AG10803 (cell line): ENCODE data around the gene CHST1.

Source experiments
- DNase-seq: peaks from one replicate; pipeline ENCODE4 v3.0.0; 2010; ENCODE audit warnings: low read depth
- H3K4me3 ChIP-seq: 2 replicates; pipeline ENCODE4 v1.5.1; 2011; ENCODE audit warnings: mild to moderate bottlenecking, low read length, control low read depth
- TF ChIP-seq, protein P1 (sequence below): conservative IDR thresholded peaks from 2 replicates; pipeline ENCODE4 v1.5.1; 2011; ENCODE audit warnings: mild to moderate bottlenecking, low read length, control low read depth, inconsistent platforms

CHST1 gene

DNA sequence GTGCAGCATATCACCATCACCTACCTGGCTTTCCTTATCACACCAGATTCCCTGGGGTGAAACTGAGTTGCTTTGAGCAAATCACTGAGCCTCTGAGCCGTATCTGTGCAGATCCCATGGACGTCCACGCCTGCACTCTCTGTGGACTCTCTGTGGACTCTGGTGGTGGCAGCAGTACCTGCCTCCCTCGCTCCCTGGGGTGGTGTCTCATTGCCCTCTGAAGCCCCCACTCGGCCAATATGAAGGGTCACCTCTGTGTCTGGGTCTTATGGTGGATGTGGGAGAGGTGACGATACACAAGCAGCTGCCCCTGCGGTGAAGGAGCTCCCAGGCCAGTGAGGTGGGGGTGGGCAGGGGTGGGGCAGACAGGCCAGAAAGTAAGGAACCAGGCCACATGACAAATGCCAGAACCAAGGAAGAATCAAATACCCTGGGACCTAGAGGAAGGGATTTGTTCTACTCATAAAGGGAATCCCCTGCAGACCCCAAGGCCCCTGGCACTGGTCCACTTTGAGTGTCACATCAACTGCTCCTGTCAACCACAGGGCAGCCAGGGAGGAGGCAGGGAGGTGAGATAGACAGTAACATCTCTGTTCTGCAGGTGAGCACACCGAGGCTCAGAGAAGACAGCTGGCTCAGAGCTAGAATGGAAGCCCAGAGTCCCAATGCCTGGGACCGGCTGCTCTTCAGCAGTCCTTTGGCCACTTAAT is 9.2 kb upstream of the CHST1 start:
- TF ChIP-seq, protein P1, sequence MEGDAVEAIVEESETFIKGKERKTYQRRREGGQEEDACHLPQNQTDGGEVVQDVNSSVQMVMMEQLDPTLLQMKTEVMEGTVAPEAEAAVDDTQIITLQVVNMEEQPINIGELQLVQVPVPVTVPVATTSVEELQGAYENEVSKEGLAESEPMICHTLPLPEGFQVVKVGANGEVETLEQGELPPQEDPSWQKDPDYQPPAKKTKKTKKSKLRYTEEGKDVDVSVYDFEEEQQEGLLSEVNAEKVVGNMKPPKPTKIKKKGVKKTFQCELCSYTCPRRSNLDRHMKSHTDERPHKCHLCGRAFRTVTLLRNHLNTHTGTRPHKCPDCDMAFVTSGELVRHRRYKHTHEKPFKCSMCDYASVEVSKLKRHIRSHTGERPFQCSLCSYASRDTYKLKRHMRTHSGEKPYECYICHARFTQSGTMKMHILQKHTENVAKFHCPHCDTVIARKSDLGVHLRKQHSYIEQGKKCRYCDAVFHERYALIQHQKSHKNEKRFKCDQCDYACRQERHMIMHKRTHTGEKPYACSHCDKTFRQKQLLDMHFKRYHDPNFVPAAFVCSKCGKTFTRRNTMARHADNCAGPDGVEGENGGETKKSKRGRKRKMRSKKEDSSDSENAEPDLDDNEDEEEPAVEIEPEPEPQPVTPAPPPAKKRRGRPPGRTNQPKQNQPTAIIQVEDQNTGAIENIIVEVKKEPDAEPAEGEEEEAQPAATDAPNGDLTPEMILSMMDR: no peak
- no peak overlapping the region for H3K4me3 ChIP-seq
- DNase-seq: no peak

DNA sequence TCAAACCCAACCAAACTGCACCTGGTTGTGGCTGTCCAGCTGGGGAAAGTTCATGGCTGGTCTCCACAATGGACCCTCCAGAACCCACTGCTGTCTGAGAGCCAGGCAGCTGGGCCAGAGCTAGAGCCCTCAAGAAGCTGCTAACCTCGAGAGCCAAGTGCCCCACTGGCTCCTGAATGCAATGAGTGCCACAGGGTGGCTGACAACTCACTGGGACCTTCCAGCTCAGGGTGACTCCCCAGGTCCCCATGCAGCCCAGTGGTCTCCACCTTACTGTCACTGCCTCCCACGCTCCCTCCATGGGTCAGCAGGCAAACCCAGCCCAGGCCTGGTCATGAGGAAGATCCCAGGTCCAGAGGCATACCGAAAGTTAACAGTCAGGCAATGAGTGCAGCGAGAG is 8.0 kb upstream of the CHST1 start:
- TF ChIP-seq, protein P1: no peak
- no peak overlapping the region for H3K4me3 ChIP-seq
- no peak for DNase-seq

DNA sequence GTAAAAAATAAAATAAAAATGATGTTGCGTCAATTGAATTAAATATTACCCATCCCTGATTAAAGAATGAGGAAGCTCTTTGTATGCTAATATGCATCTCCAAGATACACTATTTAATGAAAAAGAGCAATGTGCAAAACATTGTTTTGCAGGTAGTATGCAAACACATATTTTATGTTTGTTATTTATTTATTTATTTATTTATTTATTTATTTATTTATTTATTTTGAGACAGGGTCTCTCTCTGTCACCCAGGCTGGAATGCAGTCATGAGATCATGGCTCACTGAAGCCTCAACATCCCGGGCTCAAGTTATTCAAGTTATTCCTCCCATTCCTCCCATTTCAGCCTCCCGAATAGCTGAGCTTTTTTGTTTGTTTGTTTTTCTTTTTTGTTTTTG is 7.2 kb upstream of the CHST1 start:
- TF ChIP-seq, protein P1: no peak
- DNase-seq: no peak
- H3K4me3 ChIP-seq: no peak overlapping the region

DNA sequence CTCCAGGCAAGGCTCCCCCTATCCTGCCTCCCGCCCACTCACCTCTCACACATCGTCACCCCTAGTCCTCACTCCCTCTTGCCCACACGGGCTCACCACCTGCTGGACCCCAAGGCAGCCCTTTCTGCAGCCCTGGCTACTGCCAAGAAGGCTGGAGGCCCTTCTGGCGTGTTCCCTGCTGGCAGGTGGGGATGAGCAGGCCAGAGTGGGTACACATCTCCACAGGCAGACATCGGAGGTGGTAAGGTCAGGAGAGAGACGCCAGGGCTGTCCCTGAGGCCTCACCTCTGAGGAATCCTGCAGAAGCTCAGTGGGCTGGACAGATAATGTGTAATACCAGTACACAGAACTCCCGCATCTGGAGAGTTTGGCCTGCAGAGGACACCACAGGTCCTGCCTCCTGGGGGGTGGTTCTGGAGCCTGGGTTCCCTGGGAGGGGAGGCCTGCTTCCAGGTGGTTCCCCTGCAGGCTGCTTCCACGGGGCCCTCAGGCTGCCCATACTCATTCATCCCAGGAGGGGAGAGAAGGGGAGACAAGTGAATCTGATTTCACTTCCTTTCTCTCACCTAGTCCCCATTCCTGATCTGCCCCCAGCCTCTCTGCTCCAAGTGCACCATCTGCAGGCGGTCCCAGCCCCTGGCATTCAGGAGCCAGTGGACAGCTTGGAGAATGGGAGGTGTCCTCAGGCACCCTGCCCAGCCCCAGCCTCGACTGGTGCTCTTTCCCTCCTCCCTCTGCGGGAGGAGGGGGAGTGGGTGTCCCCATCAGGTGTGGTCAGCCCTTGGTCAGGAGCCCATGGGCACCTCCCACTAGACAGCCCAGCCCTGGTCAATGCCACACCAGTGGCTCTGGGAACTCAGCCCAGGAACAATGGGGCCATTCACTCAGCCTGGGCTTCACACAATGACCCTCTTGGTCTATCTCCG is 6.1 kb upstream of the CHST1 start:
- DNase-seq: no peak
- TF ChIP-seq, protein P1: no peak

DNA sequence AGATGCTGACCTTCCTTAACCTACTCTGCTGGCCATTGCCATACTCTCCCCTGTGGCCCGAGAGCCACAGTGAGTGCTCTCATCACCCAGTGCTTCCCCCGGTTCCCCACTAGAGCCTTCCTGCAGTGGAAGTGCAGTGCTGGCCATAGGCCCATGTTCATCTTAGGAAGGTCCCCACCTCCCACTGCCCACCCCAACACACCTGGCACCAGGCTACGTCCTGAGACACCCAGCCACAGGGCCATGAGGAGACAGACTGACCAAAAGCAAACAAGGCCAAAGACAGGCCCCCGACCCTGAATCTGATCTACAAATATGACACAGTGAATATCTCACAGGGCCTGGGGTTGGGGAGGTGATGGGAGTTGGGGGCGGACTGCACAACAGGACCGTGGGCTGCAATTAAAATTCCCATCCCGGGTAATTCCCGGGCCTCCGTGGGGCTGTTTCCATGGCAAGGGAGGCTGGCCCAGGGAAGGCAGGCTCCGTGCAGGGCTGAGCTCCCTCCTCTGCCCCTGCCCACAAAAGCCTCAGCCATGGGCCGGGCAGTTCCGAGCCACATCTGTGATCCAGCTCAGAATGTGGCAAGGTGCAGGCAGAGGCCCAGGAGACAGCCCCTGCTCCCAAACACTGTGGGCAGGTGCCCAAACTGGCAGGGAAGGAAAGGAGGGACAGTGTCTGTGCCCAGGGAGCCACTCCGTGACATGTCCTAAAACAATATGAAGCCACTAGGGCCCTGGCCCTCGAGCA is 5.1 kb upstream of the CHST1 start:
- no peak for DNase-seq
- H3K4me3 ChIP-seq: no peak overlapping the region
- TF ChIP-seq, protein P1: no peak

More for the DNA sequence above, 6.1 kb upstream of the CHST1 start:
- no peak overlapping the region for H3K4me3 ChIP-seq

DNA sequence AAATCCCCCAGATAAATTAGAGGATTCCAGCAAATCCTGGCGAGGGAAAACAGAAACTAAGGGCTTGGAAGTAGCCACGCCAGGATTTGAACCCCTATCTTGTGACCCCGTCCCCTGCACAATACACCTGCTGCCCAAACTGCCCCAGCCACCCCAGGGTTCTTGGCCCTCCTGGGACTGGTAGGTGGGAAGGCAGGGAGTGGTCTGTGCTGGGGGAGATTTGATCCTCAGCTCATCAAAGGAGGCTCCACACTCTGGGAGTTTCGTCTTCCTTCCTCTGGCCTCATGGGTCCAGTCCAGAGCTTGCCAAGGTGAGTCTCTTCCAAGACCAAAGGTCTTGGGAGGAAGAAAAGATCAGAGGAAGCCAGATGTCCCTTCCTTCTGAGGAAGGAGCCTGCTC is 4.5 kb upstream of the CHST1 start:
- TF ChIP-seq, protein P1: no peak
- DNase-seq: no peak
- H3K4me3 ChIP-seq: no peak overlapping the region
